Cerebellar nuclear complex (tissue), 1 donor: ENCODE data around the gene CFAP46.

Experiments
- DNase-seq, 2 experiments: peaks; one replicate each; lab custom pipeline; 2025; lab: John Stamatoyannopoulos, UW

Gene CFAP46

GRCh38 chr10:132881186-132881920 is 61.0 kb downstream of the CFAP46 start:
- no peak for DNase-seq

DNA sequence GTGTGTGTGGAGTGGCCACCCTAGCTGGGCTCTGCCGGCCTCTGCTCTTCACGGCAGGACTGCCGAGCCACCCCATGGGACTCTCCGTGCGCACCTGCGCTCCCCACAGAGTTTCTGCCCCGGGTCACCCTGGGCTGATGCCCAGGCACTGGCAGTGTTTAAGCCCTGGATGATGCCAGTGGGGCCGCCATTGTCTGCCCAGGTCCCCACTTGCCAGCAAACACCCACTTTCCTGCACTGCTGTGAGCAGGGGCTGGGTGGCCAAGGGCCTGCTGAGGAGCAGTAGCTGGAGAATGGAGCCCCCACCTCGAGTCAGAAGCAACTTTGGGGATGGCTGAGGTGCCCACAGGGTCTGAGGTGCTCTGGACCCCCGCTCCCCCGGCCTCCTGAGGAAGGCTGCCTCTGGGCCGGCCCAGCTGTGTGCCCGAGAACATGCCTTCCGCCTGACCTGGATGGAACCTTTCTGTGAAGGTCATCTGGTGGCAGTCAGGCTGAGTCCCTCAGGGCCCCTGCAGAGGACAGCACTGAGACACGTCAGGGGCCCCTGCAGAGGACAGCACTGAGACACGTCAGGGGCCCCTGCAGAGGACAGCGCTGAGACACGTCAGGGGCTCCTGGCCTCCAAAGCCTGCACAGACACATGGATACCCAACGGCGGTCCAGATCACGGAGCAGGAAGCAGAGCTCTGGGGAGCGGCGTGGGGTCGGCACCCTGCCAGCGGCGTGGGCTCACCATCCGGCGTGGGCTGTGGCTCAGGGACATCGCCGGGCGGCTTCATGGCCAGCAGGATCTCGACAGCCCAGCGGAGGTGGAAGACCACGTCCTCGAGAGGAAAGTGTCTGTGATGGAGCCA is 62.0 kb downstream of the CFAP46 start:
- DNase-seq: no peak

DNA sequence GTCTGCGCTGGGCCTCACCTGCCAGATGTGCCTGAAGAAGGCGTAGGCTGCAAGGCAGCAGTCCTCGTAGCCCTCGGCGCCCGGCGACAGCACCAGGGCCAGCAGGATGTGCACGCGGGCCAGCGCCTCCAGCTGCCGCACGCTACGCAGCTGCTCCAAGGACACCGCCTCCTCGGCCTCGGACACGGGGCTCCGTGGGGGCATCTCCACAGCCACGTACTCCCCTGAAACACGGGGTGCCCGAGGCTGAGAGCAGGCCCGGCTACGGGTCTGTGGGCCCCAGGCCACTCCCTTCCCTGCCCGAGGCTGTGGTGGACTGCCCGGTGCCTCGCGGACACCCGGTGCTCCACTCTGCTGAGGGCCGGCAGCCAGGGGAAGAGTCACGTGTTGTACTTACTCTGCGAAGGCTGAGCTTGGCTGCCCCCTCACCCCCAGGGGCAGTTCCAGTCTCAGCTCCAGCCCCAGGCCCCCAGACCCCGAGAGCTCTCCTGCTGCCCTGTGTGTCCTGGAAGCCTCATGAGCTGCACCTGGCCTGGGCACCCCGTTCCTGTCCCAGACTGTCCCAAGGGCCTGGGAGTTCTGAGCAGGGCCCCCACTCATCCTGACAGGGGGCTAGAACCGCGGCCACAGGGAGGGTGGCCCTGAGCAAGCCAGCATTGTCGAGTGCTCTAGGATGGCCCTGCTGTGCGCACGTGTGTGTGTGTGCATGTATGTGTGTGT is 62.8 kb downstream of the CFAP46 start:
- no peak for DNase-seq

- no peak for DNase-seq
Observed at GRCh38 chr10:132878730-132879407, 63.5 kb downstream of the CFAP46 start.

GRCh38 chr10:132878091-132878729 is 64.2 kb downstream of the CFAP46 start:
- no peak for DNase-seq

DNA sequence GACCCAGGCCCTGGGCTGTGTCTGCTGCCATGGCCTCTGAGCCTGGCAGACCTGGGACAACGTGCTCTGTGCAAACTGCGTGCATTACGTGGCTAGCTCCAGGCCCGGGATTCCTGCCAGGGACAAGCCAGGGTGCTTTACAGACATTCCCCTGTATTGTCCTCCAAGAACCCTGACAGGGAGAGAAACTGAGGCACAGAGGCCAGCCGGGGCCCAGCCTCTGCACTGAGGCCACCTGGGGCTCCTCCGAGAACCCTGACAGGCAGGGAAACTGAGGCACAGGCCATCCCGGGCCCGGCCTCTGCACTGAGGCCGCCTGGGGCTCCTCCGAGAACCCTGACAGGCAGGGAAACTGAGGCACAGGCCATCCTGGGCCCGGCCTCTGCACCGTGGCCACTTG is 64.9 kb downstream of the CFAP46 start:
- DNase-seq: no peak

DNA sequence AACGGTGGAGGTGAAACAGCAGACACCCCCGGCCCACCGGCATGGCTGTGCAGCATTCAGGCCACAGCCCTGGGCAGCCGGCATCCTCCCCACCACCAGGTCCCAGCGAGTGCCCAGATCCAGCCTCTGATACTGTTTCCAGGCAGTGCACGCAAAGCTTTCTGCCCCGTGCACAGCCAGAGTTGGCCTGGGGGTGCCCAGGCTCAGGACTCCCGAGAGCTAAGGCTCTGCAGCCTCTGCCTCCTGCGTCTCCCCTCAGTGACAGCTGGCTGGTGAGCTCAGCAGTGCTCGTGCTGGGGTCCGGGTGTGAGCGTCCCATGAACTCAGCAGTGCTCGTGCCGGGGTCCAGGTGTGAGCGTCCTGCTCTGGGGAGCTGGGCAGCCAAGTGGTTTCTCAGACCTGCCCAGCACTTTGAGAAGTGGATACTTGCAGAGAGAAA is 65.4 kb downstream of the CFAP46 start:
- DNase-seq: no peak

GRCh38 chr10:132876131-132876860 is 66.1 kb downstream of the CFAP46 start:
- no peak for DNase-seq

- DNase-seq: no peak
Observed at GRCh38 chr10:132875435-132875834, 66.9 kb downstream of the CFAP46 start.

DNA sequence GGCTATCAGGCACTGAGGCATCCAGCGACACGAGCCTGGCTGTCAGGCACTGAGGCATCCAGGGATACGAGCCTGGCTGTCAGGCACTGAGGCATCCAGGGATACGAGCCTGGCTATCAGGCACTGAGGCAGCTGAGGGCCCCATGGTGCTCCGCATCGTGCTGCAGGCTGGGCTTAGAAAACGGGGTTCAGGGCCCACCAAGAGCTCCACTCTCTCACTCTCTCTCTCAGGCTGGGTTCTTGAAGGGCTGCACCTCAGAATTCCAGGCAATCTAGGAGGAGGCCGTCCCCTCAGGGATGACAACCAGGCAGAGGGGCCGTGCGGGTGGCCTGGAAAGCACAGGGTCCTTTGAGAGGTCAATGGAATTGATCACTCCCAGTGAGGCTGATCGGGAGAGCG is 69.0 kb downstream of the CFAP46 start:
- DNase-seq: no peak

- no peak for DNase-seq
Observed at GRCh38 chr10:132872658-132873057, 69.7 kb downstream of the CFAP46 start.

DNA sequence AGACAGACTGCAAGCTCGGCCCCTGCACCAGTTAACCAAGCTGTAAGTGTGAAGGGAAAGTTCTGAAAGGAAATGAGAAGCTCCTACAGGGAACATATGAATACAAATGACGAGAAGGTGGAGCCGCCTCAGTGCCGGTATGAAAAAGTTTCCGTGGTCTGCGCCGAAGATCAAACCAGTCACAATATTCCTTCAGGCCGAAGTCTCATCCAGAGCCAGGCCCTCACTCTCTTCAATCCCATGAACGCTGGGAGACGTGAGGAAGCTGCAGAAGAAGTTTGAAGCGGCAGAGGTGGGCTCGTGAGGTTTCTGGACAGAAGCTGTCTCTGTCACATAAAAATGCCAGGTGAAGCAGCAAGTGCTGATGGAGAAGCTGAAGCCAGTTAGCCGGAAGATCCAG is 71.9 kb downstream of the CFAP46 start:
- no peak for DNase-seq

DNA sequence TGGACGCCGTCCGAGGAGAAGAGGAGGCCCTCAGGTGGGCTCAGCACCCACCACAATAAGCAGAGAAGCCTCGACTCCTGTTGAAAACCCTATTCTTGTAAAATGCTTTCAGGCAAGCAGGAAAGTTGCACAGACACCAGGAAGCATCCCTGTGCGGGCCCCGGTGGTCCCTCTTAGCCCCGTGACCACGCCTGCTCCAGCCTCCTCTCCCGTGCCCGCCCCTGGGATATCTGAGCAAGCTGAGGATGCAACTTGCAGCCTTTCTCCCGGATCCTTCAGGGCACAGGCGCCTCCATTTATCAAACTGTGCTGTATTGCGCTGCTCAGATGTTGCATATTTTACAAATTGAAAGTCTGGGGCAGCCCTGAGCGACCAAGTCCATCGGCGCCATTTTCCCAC is 72.7 kb downstream of the CFAP46 start:
- no peak for DNase-seq

- no peak for DNase-seq
Observed at GRCh38 chr10:132868995-132869394, 73.4 kb downstream of the CFAP46 start.

DNA sequence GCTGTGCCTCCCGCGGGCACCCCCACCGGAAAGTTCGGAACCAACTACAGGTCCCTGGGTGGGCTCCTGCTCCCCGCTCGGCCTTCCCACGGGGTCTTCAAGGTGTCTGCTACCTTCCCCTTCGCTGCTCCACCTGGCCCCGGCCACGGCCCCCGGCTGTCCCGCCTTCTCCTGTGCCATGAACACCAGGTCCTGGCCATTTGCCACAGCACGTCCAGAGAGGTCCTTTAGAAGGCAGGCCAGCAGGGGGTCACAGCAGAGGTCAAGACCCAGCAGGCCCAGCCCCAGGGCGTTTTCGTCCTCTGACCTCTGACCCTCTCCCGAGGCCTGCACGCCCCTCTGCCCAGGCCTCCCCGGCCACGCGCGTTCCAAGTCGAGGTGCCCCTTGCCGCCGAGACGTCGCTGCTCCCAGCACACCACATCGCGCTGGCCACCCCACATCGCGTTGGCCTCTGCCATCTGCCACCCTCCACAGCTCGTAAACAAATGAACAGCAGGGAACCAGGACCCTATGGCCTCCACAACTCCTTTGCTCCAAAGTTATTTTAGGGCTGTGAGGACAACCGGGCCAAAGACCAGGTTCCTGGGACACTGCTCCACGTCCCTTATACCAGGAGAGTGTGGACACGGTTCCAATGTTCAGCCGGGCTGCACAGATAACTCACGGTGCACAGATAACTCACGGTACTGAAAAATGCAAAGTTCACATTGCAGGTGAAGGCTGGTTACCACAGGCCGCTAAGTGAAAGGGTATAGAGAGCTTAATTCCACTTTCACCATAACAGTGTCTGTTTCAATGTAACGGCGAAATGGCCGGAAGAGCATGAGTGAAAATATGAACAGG is 74.3 kb downstream of the CFAP46 start:
- DNase-seq: no peak

DNA sequence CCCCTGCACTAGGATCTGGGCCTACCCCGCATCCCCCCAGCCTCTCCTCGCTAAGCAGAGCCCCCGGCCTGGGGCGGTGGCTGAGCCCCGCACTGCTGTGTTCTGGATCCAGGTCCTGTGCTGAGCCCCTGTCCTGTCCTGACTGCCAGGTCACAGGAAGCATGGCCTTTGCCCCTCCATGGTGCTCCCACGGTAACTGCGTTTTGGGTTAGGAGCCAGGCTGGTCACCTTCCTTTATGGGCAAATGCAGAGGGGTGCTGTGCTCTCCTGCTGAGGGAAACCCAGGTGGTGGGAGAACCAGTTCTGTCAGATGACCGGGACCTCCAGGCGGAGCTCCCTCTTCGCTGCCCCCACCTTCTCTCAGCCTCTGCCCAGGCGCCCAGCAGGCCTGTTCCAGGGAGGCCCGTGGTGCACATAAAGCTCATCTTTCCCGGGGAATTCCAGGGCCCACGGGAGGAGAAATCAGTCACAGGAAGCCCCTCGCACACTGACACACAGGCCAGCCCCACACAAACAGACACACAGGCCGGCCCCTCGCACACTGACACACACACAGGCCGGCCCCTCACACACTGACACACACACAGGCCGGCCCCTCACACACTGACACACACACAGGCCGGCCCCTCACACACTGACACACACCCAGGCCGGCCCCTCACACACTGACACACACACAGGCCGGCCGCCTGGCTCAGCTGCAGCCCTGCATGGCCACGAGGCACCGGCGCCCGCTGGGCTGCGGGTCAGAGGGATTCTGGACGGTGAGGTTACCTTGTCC is 75.6 kb downstream of the CFAP46 start:
- DNase-seq: no peak

GRCh38 chr10:132865851-132866600 is 76.3 kb downstream of the CFAP46 start:
- no peak for DNase-seq

DNA sequence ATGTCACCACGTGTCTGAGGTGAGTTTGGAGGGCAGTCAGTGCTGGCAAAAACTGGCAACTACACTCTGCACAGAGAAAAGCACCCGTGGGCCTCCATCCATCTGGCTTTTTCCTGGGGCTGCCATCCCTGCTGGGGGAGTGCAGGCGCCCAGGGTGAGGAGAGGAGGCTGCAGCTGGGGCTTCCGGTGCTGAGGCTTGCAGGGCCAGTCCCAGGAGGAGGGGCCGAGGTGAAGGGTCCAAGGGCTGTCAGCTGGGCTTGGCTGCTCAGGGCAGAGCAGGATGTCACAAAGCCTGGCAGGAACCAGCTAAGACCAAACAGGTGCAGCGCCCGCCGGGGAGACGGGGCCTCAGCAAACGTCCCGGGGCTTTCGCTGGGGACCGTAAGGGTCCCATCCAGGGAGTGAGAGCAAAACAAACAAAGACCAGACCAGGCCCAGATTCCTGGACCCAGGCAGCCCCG is 77.2 kb downstream of the CFAP46 start:
- DNase-seq: no peak
